Stimulated activated CD8-positive, alpha-beta memory T cell treated with anti-CD3 and anti-CD28 coated beads, Interleukin-4, amount 100 ng/mL, for 24 hours (primary cell): ENCODE measurements around the gene MAP2K1.

Source experiments
- DNase-seq: peaks from one replicate; pipeline ENCODE4 v3.0.0-alpha.2; 2020; ENCODE audit warnings: low read depth

The MAP2K1 gene

GRCh38 chr15:66394472-66394871 lies 7.8 kb downstream of the MAP2K1 start:
- DNase-seq, result no peak

DNA sequence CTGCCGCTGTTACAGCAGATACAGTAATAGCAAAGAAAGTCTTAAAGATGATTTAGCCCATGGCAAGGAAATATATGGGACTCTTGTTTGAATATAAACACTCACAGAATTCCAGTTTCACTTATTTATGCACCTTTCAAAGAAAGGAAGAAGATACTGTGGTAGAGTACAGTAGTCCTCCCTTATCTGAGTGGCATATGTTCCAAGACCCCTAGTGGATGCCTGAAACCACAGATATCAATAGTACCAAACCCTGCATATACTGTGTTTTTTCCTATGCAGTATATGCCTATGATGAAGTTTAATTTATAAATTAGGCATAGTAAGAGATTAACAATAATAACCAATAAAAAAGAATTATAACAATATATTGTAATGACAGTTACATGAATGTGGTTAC lies 8.2 kb downstream of the MAP2K1 start:
- DNase-seq, result no peak

DNA sequence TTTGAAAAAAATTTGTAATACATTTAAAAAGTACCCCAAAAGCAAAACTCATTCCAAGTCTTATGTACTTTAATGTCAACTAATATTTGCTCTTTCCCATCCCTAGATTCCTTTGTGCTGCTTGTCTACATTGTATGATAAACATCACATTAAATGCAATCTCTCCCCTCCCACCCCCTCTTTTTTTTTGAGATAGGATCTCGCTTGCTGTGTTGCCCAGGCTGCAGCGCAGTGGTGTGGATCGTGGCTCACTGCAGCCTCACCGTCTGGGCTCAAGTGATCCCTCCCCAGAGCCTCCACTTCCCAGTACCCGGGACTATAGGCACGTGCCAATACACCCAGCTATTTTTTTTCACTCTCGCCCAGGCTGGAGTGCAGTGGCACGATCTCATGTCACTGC lies 12.6 kb downstream of the MAP2K1 start:
- DNase-seq, result no peak

DNA sequence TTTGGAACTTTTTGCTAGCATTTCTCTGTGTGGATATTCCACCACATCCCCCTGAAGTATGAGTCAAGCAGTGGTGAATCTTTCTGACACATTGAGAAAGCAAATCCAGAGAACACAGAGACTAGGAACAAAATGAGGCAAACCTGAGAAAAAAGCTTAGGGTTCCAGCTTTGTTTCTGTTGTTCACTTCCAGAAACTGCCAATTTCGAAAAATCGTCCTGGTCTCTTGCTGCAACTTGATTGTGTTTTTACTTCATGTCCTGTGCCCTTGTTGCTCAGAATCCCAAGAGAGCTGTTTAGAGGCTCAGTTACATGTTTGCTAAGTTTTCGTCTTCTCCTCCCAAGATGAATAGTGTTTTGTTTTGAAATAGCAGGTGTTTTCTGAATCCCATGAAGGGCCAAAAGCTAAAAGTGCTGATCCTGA lies 13.7 kb downstream of the MAP2K1 start:
- DNase-seq, result no peak

GRCh38 chr15:66401130-66402021 lies 14.7 kb downstream of the MAP2K1 start:
- DNase-seq, result no peak

- no peak for DNase-seq
Observed at GRCh38 chr15:66402761-66403284, 16.1 kb downstream of the MAP2K1 start.

- no peak for DNase-seq
Observed at GRCh38 chr15:66403323-66403722, 16.6 kb downstream of the MAP2K1 start.

GRCh38 chr15:66404122-66404521 lies 17.4 kb downstream of the MAP2K1 start:
- DNase-seq, result no peak

DNA sequence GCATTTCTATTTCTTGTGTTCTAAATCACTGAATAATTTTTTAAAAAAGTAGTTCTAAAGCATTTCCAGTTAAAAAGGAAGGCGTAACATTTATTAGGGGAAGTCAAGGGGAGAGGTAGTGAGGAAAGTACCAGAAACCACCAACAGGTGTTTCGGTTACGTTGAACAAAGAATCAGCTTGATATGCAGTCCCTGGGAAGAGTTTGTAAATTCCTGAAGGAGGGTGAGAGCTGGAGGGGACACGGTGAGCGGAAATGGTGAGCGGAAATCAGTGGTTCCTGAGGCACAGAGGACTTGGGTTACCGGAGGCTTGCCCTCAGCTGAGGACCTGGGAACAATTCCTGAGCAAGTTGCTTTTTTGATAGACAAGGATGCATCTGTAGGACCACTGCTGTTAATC lies 17.8 kb downstream of the MAP2K1 start:
- no peak for DNase-seq

- no peak for DNase-seq
Observed at GRCh38 chr15:66405007-66405406, 18.3 kb downstream of the MAP2K1 start.

- DNase-seq, result no peak
Observed at GRCh38 chr15:66405615-66406014, 18.9 kb downstream of the MAP2K1 start.

DNA sequence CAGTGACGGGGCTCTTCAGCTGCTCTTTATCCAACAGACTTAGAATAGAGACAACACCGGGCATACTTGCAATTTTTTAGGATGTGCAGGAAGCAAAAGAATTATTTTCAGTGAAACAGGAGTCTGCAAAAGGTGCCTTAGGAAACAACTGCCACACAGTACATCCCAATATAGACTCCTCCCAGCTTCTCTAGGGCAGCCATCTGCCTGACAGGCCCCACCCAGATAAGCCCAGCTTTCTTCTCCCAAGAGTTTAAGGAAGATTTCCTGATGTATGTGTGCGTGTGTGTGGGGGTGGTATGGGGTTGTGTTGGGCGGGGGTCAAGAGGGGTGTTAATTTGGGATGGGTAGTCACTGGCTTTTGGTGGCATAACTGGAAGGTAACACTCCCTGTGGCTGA lies 21.5 kb downstream of the MAP2K1 start:
- DNase-seq, result no peak

GRCh38 chr15:66408675-66409282 lies 22.1 kb downstream of the MAP2K1 start:
- DNase-seq, result no peak

- DNase-seq, result no peak
Observed at GRCh38 chr15:66409565-66410108, 22.9 kb downstream of the MAP2K1 start.

- no peak for DNase-seq
Observed at GRCh38 chr15:66411190-66411589, 24.5 kb downstream of the MAP2K1 start.

- DNase-seq, result no peak
Observed at GRCh38 chr15:66412220-66412619, 25.5 kb downstream of the MAP2K1 start.

GRCh38 chr15:66413579-66413978 lies 26.9 kb downstream of the MAP2K1 start:
- no peak for DNase-seq

- DNase-seq, result no peak
Observed at GRCh38 chr15:66415360-66415759, 28.6 kb downstream of the MAP2K1 start.

DNA sequence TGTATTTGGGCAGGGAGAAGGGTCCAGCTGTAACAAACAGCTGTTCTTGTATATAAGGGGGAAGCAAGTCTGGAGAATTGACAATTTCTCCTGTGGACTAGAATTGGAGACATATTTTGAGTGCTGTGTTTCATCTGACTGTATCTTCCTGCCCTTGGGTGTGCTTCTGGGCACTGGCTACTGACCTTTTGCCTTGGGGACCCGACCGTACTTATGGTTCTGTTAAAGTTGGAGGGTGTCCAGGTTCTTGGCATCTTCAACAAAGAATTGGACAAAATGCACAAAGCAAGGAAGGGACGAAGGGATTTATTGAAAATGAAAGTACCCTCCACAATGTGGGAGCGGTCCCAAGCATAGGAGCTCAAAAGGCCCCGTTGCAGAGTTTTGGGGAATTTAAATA lies 31.0 kb downstream of the MAP2K1 start:
- DNase-seq, result no peak

GRCh38 chr15:66419471-66419870 lies 32.8 kb downstream of the MAP2K1 start:
- no peak for DNase-seq

GRCh38 chr15:66422347-66422746 lies 35.6 kb downstream of the MAP2K1 start:
- no peak for DNase-seq

- DNase-seq, result no peak
Observed at GRCh38 chr15:66423149-66423548, 36.4 kb downstream of the MAP2K1 start.

DNA sequence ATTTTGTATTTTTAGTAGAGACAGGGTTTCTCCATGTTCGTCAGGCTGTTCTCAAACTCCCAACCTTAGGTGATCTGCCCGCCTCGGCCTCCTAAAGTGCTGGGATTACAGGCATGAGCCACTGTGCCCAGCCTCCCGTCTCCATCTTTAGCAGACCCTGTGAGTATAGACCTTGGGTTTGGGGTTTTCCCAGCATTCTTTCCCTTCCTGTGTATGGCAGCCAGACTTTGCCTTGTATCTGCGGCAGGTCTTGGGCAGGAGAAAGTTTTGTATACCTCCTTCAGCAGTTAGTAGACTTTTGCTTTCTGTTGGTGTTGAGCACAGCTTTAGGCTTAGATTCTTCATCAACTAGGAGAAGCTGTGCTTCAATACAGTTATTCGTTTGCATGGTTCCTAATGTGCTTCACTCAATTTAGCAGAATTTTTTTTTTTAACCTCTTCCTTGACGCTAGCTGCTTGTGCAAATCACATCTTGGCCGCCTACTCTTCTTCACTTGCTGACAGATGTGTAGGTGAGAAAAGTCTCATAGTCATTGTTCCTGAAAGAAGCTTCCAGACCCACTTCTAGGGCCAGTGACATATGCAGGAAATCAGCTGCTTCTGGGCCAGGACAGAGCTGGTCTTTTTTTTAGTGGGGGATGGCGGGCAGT lies 38.4 kb downstream of the MAP2K1 start:
- DNase-seq, result no peak
